PFSK-1 (cell line): ENCODE data around the gene PIKFYVE.

Source experiments
- FOXP2 ChIP-seq: optimal IDR thresholded peaks from 2 replicates; pipeline ENCODE3; 2011; ENCODE audit warnings: borderline replicate concordance, control low read depth, inconsistent platforms; ENCODE audit not compliant: insufficient read depth; ENCODE audit errors: extremely low read length, extremely low read depth
- POLR2AphosphoS5 ChIP-seq: IDR thresholded peaks from 2 replicates; pipeline ENCODE4 v1.6.1; 2012; ENCODE audit warnings: low read depth, mild to moderate bottlenecking, control low read depth, low read length, moderate library complexity
- SIN3A ChIP-seq: IDR thresholded peaks from 2 replicates; pipeline ENCODE4 v1.6.1; 2012; ENCODE audit warnings: mild to moderate bottlenecking, low read length, moderate library complexity, borderline replicate concordance; ENCODE audit not compliant: insufficient read depth
- TAF1 ChIP-seq: IDR thresholded peaks from 2 replicates; pipeline ENCODE4 v1.6.1; 2012; ENCODE audit warnings: low read length, control low read depth, borderline replicate concordance; ENCODE audit not compliant: insufficient read depth
- TF ChIP-seq, protein P1 (sequence below), 2 experiments: IDR thresholded peaks; 2 replicates each; pipeline versions ENCODE4 v1.6.1 to v1.8.0; 2011 to 2012; ENCODE audit warnings: low read depth in 2 of 2, low read length in 2 of 2, control low read depth in 1 of 2, inconsistent platforms in 1 of 2, mild to moderate bottlenecking in 1 of 2, moderate library complexity in 1 of 2; ENCODE audit not compliant: insufficient read depth in 1 of 2

GRCh38 chr2:208379192-208379591, 113.1 kb downstream of the PIKFYVE start:
- no peak for TF ChIP-seq POLR2AphosphoS5
- TF ChIP-seq, protein P1, sequence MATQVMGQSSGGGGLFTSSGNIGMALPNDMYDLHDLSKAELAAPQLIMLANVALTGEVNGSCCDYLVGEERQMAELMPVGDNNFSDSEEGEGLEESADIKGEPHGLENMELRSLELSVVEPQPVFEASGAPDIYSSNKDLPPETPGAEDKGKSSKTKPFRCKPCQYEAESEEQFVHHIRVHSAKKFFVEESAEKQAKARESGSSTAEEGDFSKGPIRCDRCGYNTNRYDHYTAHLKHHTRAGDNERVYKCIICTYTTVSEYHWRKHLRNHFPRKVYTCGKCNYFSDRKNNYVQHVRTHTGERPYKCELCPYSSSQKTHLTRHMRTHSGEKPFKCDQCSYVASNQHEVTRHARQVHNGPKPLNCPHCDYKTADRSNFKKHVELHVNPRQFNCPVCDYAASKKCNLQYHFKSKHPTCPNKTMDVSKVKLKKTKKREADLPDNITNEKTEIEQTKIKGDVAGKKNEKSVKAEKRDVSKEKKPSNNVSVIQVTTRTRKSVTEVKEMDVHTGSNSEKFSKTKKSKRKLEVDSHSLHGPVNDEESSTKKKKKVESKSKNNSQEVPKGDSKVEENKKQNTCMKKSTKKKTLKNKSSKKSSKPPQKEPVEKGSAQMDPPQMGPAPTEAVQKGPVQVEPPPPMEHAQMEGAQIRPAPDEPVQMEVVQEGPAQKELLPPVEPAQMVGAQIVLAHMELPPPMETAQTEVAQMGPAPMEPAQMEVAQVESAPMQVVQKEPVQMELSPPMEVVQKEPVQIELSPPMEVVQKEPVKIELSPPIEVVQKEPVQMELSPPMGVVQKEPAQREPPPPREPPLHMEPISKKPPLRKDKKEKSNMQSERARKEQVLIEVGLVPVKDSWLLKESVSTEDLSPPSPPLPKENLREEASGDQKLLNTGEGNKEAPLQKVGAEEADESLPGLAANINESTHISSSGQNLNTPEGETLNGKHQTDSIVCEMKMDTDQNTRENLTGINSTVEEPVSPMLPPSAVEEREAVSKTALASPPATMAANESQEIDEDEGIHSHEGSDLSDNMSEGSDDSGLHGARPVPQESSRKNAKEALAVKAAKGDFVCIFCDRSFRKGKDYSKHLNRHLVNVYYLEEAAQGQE (IDR thresholded peaks at IDR 0.05; ENCODE audit: insufficient read depth in 1 of 2, low read depth in 2 of 2, low read length in 2 of 2): no peak
- no peak for TF ChIP-seq TAF1
- no peak for TF ChIP-seq SIN3A
- no peak for TF ChIP-seq FOXP2
